ENCODE data around the gene P2RY14. TPM values are rescaled to one million over a fixed set of nuclear protein-coding genes. Genes with fewer than 3 reads are reported as not detected.

Gene P2RY14
- total RNA-seq: 1 to 10 TPM in 1 of 2 donors, under 1 TPM in 1; 0.90 to 1.3 TPM

DNA sequence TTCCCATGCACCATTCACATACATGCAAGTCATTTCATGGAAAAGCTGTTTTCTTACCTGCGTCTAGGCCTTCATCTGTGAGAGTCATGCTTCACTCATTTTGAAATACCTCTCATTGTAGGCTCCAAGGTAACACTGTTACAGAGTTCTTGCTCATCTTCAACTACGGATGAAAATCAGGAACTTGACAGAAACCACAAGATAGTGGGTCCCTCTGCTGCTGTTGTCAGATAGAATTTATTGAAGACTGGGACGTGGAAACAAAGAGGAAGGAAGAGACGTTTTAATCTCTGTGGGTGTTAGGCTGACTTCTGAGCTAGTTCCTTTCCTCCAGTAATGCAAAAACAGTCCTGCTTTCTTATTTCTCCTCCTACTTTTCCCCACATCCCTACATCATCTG lies at the start of gene P2RY14:
TSS of gene P2RY14 (minus strand) at position 313 of the 400 bp plus-strand sequence. CDS start 64,226 bp downstream, outside the sequence.
- H3K27me3 Mint-ChIP-seq: no peaks in the 10 kb centered on the region
- H3K9me3 Mint-ChIP-seq: no peaks in the 10 kb centered on the region
- H3K36me3 Mint-ChIP-seq (ENCODE audit: low read depth): no peaks in the 10 kb centered on the region
- peaks cover 24% of the 10 kb centered on the region for H3K4me1 Mint-ChIP-seq
- ATAC-seq (replicated peaks): peak; percentile 74
- H3K4me3 Mint-ChIP-seq: peak within 1 kb of the TSS; percentile 54
- H3K27ac Mint-ChIP-seq: peak within 1 kb of the TSS; percentile 70

DNA sequence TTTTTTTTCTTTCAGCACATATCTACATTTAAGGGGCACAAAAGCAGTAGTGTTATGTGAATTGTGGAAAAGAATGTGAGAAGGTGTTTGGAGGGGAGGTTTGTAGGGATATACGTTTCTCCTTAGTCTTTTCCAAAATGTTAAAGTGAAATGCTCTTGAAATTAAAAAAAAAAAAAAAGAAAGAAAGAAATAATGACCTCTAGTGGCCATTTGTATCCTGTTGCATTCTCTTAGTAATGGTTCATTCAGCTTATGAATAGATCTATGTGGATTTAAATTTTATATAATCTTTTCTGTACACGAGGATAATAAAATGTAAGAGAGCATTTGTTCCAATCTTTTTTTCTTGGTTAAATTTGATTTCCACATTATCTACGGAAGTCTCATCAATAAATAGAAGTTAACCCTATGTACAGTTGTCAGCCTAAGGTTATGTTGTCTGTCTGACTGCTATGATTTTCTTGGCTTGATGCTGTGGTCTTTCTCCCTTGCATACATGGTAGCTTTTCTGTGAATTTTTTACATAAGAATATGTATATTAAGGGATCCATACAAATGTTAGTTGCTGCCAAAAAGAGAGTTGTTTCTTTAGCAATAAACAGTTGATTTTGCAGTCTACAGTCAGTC lies 49.3 kb upstream of the P2RY14 start:
- peaks cover 23% of the 10 kb centered on the region for H3K27me3 Mint-ChIP-seq
- peak overlapping the region; percentile 59 for H3K4me3 Mint-ChIP-seq
- H3K27ac Mint-ChIP-seq: no peak overlapping the region
- no peak for ATAC-seq (replicated peaks)
- no peaks in the 10 kb centered on the region for H3K36me3 Mint-ChIP-seq (ENCODE audit: low read depth)
- H3K9me3 Mint-ChIP-seq: peaks cover 6% of the 10 kb centered on the region
- H3K4me1 Mint-ChIP-seq: peaks cover 8% of the 10 kb centered on the region

GRCh38 chr3:151322511-151322910 lies 44.2 kb upstream of the P2RY14 start:
- H3K36me3 Mint-ChIP-seq (ENCODE audit: low read depth): no peaks in the 10 kb centered on the region
- no peak for ATAC-seq (replicated peaks)
- peaks cover 14% of the 10 kb centered on the region for H3K27me3 Mint-ChIP-seq
- H3K9me3 Mint-ChIP-seq: peaks cover 6% of the 10 kb centered on the region
- H3K4me1 Mint-ChIP-seq: peaks cover 13% of the 10 kb centered on the region
- no peak overlapping the region for H3K27ac Mint-ChIP-seq
- H3K4me3 Mint-ChIP-seq: no peak overlapping the region

DNA sequence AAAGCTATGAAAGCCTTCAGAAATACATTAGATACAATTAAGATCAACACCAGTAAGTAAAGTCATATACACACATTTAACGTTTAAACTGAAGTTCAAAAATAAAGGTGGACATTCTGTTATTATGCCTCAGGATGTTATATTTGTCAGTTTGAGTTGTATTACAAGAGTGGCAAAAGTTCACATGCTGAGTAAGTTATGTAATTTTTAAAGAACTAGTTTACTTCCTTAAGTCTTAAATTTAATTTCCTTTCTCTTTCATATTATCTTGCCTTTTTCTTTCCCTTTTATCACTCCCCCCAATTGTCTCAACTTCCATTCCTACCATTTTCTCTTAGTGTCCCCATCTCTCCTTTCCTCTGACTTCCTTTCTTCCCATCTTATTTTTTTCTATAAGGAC lies 43.2 kb upstream of the P2RY14 start:
- Mint-ChIP-seq H3K36me3 (ENCODE audit: low read depth) (no peaks in the 10 kb centered on the region), H3K9me3 (peaks cover 6% of the 10 kb centered on the region), H3K27me3 (peaks cover 14% of the 10 kb centered on the region), H3K4me3 (no peak overlapping the region), H3K27ac (no peak overlapping the region), H3K4me1 (peaks cover 13% of the 10 kb centered on the region)
- ATAC-seq (replicated peaks): no peak

GRCh38 chr3:151320131-151320530 lies 41.8 kb upstream of the P2RY14 start:
- Mint-ChIP-seq H3K4me3 (peak overlapping the region; percentile 45), H3K36me3 (ENCODE audit: low read depth) (no peaks in the 10 kb centered on the region), H3K9me3 (peaks cover 6% of the 10 kb centered on the region), H3K4me1 (peaks cover 13% of the 10 kb centered on the region), H3K27me3 (peaks cover 10% of the 10 kb centered on the region), H3K27ac (peak overlapping the region; percentile 40)
- no peak for ATAC-seq (replicated peaks)

DNA sequence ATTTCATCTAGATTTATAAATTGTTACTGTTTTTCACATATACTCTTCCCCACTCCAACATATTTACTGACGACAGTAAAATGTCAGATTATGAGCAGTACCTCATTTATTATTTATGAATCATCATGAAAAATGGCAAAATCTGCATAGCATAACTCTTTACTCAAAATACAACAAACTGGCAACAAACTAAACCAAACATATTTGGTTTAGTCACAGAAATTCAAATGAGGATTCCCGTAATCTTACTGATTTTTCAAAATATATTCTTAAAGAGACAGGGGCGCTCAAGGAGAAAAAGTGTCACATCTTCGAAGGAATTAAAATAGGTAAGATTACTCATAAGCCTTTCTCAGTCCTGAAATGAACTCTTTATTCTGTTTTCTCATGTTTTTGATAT lies 41.3 kb upstream of the P2RY14 start:
- H3K36me3 Mint-ChIP-seq (ENCODE audit: low read depth): no peaks in the 10 kb centered on the region
- peaks cover 10% of the 10 kb centered on the region for H3K27me3 Mint-ChIP-seq
- H3K4me1 Mint-ChIP-seq: peaks cover 13% of the 10 kb centered on the region
- peaks cover 6% of the 10 kb centered on the region for H3K9me3 Mint-ChIP-seq
- H3K27ac Mint-ChIP-seq: peak overlapping the region; percentile 40
- H3K4me3 Mint-ChIP-seq: peak overlapping the region; percentile 45
- no peak for ATAC-seq (replicated peaks)

DNA sequence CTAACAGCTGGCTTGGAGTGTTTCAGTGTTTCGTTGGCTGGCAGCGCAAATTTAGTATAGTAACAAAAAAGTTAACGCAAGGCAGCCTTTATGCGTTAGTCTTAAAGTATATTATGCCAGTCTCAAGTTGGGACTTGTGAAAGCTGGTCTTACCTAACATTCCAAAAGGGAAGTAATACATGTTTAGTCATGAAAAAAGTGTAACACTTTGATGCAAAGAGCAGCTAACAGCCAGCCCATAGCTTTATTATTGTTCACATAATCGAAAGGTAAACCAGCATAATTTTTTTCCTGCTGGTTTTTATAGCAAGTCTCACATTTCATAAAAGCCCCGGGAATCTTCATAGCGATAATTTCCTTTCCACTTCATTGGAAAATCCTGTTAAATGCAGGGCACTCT lies 40.6 kb upstream of the P2RY14 start:
- peaks cover 6% of the 10 kb centered on the region for H3K9me3 Mint-ChIP-seq
- H3K4me3 Mint-ChIP-seq: peak overlapping the region; percentile 45
- H3K36me3 Mint-ChIP-seq (ENCODE audit: low read depth): no peaks in the 10 kb centered on the region
- H3K27ac Mint-ChIP-seq: no peak overlapping the region
- H3K27me3 Mint-ChIP-seq: peaks cover 10% of the 10 kb centered on the region
- ATAC-seq (replicated peaks): no peak
- H3K4me1 Mint-ChIP-seq: peaks cover 13% of the 10 kb centered on the region

- H3K4me1 Mint-ChIP-seq: peaks cover 9% of the 10 kb centered on the region
- peak overlapping the region; percentile 46 for H3K27ac Mint-ChIP-seq
- peak overlapping the region; percentile 28 for H3K4me3 Mint-ChIP-seq
- peaks cover 7% of the 10 kb centered on the region for H3K27me3 Mint-ChIP-seq
- H3K36me3 Mint-ChIP-seq (ENCODE audit: low read depth): no peaks in the 10 kb centered on the region
- H3K9me3 Mint-ChIP-seq: peaks cover 4% of the 10 kb centered on the region
- no peak for ATAC-seq (replicated peaks)
These were observed 40.0 kb upstream of the P2RY14 start for GRCh38 chr3:151318313-151318712.

GRCh38 chr3:151316267-151316991 lies 38.1 kb upstream of the P2RY14 start, which contains the start of gene GPR87:
Gene GPR87 (minus strand): TSS chr3:151316820. CDS start chr3:151300100, 16,720 bp downstream.
- Mint-ChIP-seq H3K27me3 (peaks cover 5% of the 10 kb centered on the region), H3K4me3 (peak within 1 kb of the TSS; percentile 75), H3K4me1 (peaks cover 5% of the 10 kb centered on the region), H3K27ac (peak within 1 kb of the TSS; percentile 80), H3K9me3 (no peaks in the 10 kb centered on the region), H3K36me3 (ENCODE audit: low read depth) (no peaks in the 10 kb centered on the region)
- ATAC-seq (replicated peaks): peak; percentile 84

- Mint-ChIP-seq H3K4me1 (peaks cover 5% of the 10 kb centered on the region), H3K9me3 (no peaks in the 10 kb centered on the region), H3K4me3 (peak overlapping the region; percentile 75), H3K27me3 (peaks cover 2% of the 10 kb centered on the region), H3K27ac (peak overlapping the region; percentile 80), H3K36me3 (ENCODE audit: low read depth) (no peaks in the 10 kb centered on the region)
- ATAC-seq (replicated peaks): no peak
These were observed 37.5 kb upstream of the P2RY14 start for GRCh38 chr3:151315846-151316245.

DNA sequence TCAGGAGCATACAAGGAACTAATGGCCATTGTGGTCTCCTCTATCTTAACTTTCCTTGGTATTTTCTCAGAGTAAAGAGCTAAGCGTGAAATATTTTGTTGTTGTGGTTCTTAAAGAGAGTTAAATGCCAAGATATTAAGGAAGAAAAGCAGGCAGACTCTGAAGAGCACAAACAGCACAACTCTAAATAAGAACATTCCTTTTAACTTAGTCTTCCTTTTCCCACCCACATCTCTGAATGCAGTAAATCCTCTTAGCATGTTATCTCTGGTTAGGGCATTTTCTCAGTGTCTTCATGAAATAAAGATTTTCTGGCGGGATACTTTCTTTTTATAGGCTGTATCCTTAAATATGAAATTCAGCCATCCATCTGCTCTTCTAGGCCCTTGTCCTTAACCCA lies 36.8 kb upstream of the P2RY14 start:
- Mint-ChIP-seq H3K27ac (peak overlapping the region; percentile 80), H3K27me3 (no peaks in the 10 kb centered on the region), H3K4me1 (peaks cover 4% of the 10 kb centered on the region), H3K36me3 (ENCODE audit: low read depth) (no peaks in the 10 kb centered on the region), H3K4me3 (peak overlapping the region; percentile 75), H3K9me3 (no peaks in the 10 kb centered on the region)
- ATAC-seq (replicated peaks): no peak

- no peaks in the 10 kb centered on the region for H3K9me3 Mint-ChIP-seq
- no peaks in the 10 kb centered on the region for H3K36me3 Mint-ChIP-seq (ENCODE audit: low read depth)
- H3K4me1 Mint-ChIP-seq: no peaks in the 10 kb centered on the region
- peak overlapping the region; percentile 80 for H3K27ac Mint-ChIP-seq
- H3K27me3 Mint-ChIP-seq: no peaks in the 10 kb centered on the region
- H3K4me3 Mint-ChIP-seq: peak overlapping the region; percentile 75
- ATAC-seq (replicated peaks): no peak
These were observed 36.3 kb upstream of the P2RY14 start for GRCh38 chr3:151314593-151314992.

- ATAC-seq (replicated peaks): no peak
- no peaks in the 10 kb centered on the region for H3K9me3 Mint-ChIP-seq
- no peaks in the 10 kb centered on the region for H3K4me1 Mint-ChIP-seq
- H3K27me3 Mint-ChIP-seq: no peaks in the 10 kb centered on the region
- no peak overlapping the region for H3K27ac Mint-ChIP-seq
- no peaks in the 10 kb centered on the region for H3K36me3 Mint-ChIP-seq (ENCODE audit: low read depth)
- H3K4me3 Mint-ChIP-seq: peak overlapping the region; percentile 75
These were observed 35.8 kb upstream of the P2RY14 start for GRCh38 chr3:151314137-151314536.

DNA sequence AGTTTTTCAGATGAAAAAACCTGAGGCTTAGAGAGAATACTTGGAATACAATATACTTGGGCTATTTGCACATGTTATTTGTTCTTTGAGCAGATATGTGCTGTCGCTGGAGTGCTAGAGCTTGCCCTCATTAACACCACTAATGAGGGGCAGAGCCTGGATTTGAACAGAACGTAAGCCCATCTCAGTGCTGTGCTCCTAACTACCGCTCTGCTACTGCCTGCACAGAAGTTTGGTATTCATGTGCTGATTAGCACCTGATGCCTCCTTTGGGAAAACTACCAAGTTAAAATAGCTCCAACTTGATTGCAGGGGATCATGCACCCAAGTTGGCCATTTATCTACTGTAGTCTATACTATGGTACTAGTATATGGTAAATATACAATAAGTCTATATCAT lies 34.6 kb upstream of the P2RY14 start:
- Mint-ChIP-seq H3K36me3 (ENCODE audit: low read depth) (no peaks in the 10 kb centered on the region), H3K4me1 (peaks cover 5% of the 10 kb centered on the region), H3K27ac (no peak overlapping the region), H3K9me3 (no peaks in the 10 kb centered on the region), H3K4me3 (no peak overlapping the region), H3K27me3 (no peaks in the 10 kb centered on the region)
- ATAC-seq (replicated peaks): no peak

GRCh38 chr3:151309566-151309965 lies 31.2 kb upstream of the P2RY14 start:
- H3K27me3 Mint-ChIP-seq: no peaks in the 10 kb centered on the region
- no peaks in the 10 kb centered on the region for H3K9me3 Mint-ChIP-seq
- H3K27ac Mint-ChIP-seq: peak overlapping the region; percentile 47
- H3K4me3 Mint-ChIP-seq: peak overlapping the region; percentile 69
- peaks cover 24% of the 10 kb centered on the region for H3K4me1 Mint-ChIP-seq
- H3K36me3 Mint-ChIP-seq (ENCODE audit: low read depth): no peaks in the 10 kb centered on the region
- ATAC-seq (replicated peaks): no peak

All from activated T-helper 17 cell treated with anti-CD3 and anti-CD28 coated beads, Interleukin-2, amount 50 U/mL, for 72 hours (primary cell).